GM18502 (cell line): ENCODE results near the gene INS.

Experiments
- ATAC-seq: cut with Tn5 transposase; IDR thresholded peaks from one replicate; pipeline ENCODE4 v1.9.1; 2021; ENCODE audit warnings: mild to moderate bottlenecking; ENCODE audit not compliant: unreplicated experiment, poor library complexity

INS gene

GRCh38 chr11:2160736-2161259 is at the start of gene INS:
Gene INS (minus strand): TSS chr11:2161209. CDS start chr11:2160971, 238 bp downstream.
- ATAC-seq: no peak

DNA sequence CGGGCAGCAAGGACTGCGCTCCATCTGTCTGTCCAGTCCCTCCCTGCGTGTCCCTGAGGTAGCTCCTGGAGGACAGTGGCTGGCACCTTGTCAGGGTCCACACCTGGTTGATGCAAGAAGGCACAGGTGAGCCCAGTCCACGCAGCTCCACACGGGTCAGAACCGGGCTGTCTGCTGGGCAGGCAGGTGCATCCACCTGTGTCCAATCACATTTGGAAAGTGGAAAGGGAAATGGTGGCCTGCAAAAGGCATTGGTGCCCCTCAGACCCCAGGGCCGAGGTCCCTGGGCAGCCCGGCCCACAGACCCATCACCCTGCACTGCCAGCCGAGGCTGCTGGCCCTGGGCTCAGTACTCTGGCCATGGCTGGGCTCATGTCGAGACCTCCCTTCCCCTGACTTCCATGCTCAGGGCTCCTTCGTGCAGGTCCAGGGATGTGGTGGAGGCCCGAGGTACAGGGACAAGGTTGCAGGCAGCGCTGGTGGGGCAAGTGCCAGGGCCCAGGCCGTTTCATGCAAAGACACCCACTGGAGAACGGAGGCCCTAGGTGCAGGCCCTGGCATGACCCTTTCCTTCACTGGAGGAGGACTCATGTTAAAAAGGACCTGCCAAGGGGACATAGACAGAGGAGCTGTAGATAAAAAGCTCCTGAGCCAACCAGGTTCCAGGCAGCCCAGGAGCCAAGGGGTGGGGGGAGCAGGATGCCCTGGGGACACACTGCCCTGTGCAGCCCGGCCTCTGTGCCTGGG is 49.5 kb upstream of the INS start:
- ATAC-seq: no peak

DNA sequence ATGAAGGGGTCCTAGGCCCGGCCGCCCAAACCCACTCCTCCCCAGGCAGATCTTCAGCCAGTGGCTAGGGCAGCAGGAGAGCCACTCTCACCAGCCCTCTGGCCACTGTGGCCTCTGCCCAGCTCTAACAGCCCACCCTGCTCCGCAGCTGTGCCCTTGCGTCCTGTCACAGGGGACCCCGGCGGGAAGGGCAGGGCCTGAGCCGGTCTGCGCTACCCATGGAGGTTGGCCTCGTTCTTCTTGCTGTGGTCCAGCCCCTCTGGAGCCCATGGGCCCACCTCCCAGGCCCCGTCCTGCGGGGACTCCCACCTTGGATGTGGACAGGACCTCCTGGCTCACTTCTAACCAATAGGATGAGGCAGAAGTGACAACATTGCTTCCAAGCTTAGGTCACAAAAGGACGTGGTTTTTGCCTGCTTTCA is 48.9 kb upstream of the INS start:
- no peak for ATAC-seq

DNA sequence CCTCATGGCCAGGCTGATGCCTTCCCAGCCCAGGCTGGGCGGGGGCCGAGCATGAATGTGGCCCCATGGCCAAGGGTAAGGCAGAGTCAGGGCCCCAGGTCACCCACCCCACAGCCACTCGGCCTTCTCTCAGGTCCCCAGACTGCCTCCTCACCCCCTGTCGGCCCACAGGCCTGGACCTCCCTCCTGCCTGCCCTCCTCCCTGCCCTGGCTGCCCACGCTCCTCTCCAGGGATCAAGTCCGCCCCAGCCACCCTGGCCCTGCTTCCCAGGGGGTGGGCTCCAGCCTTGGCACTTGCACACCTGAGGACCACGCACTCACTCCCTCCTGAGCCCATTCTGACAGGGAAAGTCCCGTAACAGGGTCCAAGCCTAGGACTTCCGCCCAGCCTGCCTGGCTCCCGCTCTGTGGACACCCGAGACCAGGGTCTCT is 48.4 kb upstream of the INS start:
- no peak for ATAC-seq

DNA sequence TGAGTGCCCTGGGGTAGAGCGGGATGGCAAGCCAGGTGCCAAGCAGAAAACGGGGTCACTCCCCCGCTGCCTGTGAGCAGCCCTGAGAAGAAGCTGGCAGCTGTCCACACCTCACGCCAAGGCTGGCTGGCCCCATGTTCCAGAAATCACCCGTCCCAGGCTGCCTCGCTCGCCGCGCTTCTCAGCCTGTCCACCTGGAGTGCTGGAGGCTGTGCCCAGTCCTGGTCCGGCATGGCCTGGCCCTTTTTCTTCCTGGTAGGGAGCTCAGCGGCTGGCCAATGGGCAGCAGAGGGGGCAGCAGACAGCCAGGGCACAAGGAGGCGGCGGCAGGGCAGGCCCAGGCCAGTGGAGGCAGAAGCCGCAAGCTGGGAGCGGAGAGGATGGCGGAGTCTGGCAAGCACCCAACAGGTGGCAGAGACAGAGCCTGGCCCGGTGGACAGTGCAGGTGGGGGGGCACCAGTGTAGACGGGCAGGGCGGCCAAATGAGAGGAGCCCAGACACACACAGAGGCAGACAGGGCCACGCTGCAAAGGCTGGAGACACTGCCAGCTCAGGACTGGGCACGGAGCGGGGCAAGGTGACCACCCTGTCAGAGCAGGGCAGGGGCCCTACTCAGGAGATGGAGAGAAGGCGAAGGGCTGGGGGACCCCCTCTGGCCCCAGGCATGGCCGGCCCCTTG is 47.8 kb upstream of the INS start:
- no peak for ATAC-seq

DNA sequence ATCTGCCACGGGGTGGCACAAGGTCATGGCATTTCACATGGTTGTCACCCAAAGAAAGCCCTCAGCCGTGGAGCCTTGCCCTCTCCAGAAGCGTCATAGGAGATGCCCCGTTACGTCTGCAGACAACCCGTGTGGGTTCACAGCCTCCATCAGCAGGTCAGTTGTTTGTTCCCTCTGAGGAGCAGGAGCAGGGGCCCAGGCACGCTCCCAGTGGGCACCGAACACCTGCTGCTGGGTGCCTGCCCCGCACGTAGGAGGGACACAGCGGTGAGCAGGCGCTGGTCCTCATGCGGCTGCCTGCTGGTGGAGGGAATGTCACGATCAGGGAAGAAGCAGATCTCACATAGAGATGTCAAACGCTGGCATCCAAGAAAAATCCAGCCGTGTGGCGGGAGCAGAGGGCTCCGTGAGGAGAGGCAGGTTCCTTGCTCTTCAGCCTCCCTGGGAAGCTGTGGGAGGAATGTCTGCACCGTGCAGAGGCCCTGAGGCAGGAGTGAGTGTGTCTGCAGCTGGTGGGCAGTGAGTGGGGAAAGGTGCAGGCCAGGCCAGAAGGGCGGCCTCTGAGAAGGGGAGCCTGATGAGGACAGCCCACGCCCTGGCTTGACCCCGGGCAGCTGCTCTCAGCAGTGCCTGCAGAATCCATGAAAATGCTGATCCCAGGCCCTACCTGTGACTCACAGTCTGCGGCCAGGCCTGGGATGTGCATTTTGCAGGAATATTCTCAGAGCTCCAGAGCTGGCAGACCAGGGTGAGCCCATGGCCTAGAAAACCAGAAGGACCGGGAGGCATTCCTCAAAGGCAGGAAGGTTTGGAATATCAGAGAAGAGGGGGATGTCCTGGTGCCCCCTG is 47.0 kb upstream of the INS start:
- ATAC-seq: no peak

- no peak for ATAC-seq
These were observed 46.2 kb upstream of the INS start for GRCh38 chr11:2207212-2207611.

GRCh38 chr11:2205981-2206690 is 45.1 kb upstream of the INS start:
- no peak for ATAC-seq

DNA sequence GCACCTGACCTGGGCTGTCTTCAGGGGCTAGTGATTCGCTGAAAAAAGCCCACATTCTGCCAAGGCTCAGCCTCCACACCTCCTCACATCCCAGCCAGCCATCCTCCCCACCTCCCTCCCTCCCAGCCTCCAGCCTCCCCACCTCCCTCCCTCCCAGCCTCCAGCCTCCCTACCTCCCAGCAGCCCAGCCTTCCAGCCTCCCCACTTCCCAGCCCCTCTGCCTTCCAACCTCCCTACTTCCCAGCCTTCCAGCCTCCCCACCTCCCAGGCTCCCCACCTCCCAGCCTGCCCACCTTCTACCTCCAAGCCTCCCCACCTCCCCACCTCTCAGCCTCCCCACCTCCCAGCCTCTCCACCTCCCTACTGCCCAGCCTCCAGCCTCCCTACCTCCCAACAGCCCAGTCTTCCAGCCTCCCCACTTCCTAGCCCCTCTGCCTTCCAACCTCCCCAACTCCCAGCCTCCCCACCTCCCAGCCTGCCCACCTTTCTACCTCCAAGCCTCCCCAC is 44.3 kb upstream of the INS start:
- ATAC-seq: no peak

GRCh38 chr11:2204361-2205213 is 43.6 kb upstream of the INS start:
- ATAC-seq: no peak

GRCh38 chr11:2203440-2204259 is 42.6 kb upstream of the INS start:
- no peak for ATAC-seq

- ATAC-seq: no peak
These were observed 42.0 kb upstream of the INS start for GRCh38 chr11:2202900-2203439.

- ATAC-seq: no peak
These were observed 41.3 kb upstream of the INS start for GRCh38 chr11:2202071-2202899.

- ATAC-seq: no peak
These were observed 40.5 kb upstream of the INS start for GRCh38 chr11:2201542-2201941.

DNA sequence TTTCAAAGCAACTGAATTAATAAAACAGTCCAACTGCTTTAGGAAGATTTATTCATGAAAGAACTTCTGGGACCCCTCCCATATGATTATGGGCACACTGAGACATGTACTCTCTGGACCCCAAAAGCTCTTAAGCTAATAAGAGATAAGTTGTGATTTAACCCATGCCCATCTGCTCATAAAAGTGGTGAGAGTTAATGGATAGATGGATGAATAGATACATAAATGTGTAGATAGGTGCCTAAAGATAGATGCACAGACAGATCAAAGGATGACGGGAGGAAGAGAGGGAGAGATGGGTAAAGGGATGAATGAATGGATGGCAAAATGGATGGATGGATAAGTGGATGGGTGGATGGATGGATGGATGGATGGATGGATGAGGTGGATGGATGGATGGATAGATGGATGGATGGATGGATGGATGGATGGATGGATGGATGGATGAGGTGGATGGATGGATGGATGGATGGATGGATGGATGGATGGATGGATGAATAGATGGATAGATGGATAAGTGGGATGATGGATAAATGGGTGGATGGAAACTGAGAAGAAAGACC is 40.0 kb upstream of the INS start:
- ATAC-seq: no peak

GRCh38 chr11:2200536-2200935 is 39.5 kb upstream of the INS start:
- ATAC-seq: no peak
